Esophagus muscularis mucosa (tissue), 4 donors: ENCODE results near the gene SNX8. TPM values are rescaled to one million over a fixed set of nuclear protein-coding genes. Genes with fewer than 3 reads are reported as not detected.

ENCODE experiments used
- DNase-seq: peaks from one replicate; pipeline ENCODE4 v3.0.0-alpha.2; 2017; ENCODE audit errors: extremely low spot score
- H3K27ac ChIP-seq, 4 donors: fragments of 200-600 bp; sonication (generic); replicated peaks in 1 of 4; 1 replicate in 3 of 4; 2 replicates in 1 of 4; pipeline ENCODE4 v1.5.1; 2016 to 2019; ENCODE audit warnings: mild to moderate bottlenecking in 1 of 4
- H3K27me3 ChIP-seq, 4 donors: fragments of 200-600 bp; sonication (generic); one replicate each; pipeline versions ENCODE4 v1.5.1 to v1.6.0; 2016 to 2019
- H3K36me3 ChIP-seq, 4 donors: fragments of 200-600 bp; sonication (generic); one replicate each; pipeline ENCODE4 v1.5.1; 2016 to 2019
- H3K4me1 ChIP-seq, 4 donors: fragments of 200-600 bp; sonication (generic); one replicate each; pipeline ENCODE4 v1.5.1; 2016 to 2019
- H3K4me3 ChIP-seq, 4 donors: fragments of 200-600 bp; sonication (generic); 1 replicate in 2 of 4; 2 replicates in 2 of 4; pipeline ENCODE4 v1.5.1; 2016 to 2019; ENCODE audit warnings: mild to moderate bottlenecking in 4 of 4, moderate library complexity in 1 of 4
- H3K9me3 ChIP-seq, 4 donors: fragments of 200-600 bp; sonication (generic); 1 replicate in 3 of 4; 2 replicates in 1 of 4; pipeline ENCODE4 v1.5.1; 2016 to 2019
- EP300 ChIP-seq: sonication (generic); formaldehyde crosslinking; IDR thresholded peaks from one replicate; pipeline ENCODE4 v1.6.1; 2017; ENCODE audit warnings: antibody characterized with exemption
- POLR2A ChIP-seq: fragments of 450-650 bp; IDR thresholded peaks from one replicate; pipeline ENCODE4 v1.6.1; 2017; ENCODE audit warnings: antibody characterized with exemption, moderate library complexity, mild to moderate bottlenecking, low read depth
- POLR2AphosphoS5 ChIP-seq, 2 donors: sonication (generic); formaldehyde crosslinking; IDR thresholded peaks; one replicate each; pipeline ENCODE4 v1.6.1; 2017; ENCODE audit warnings: antibody characterized with exemption in 2 of 2
- WGBS: methylation state at CpG from one replicate; pipeline ENCODE4 v1.1.5; 2018; 5-methylcytosine and 5-hydroxymethylcytosine counted together
- intact Hi-C: fragments of 100-400 bp; cut with DNase I; formaldehyde crosslinking; loops from one replicate; pipeline ENCODE4 v1.15.1; 2023
- total RNA-seq, 4 donors: library from RNA; depleted of rRNA; stranded (reverse); fragments of >200 nt; gene quantifications; one replicate each; pipeline versions ENCODE4 v1.1.0 to v1.2.1, GENCODE V29; 2016
- TF ChIP-seq, protein P1 (sequence below), 3 experiments: fragments of 200-600 bp in 2 of 3; fragments of 450-650 bp in 1 of 3; sonication (generic) in 2 of 3; IDR thresholded peaks; one replicate each; pipeline ENCODE4 v1.5.1; 2017 to 2019; ENCODE audit warnings: antibody characterized with exemption in 3 of 3, mild to moderate bottlenecking in 2 of 3, moderate library complexity in 1 of 3

SNX8 gene
- total RNA-seq, 4 donors from 2014 or later: 6.8 to 9.9 (median 8.7) TPM

DNA sequence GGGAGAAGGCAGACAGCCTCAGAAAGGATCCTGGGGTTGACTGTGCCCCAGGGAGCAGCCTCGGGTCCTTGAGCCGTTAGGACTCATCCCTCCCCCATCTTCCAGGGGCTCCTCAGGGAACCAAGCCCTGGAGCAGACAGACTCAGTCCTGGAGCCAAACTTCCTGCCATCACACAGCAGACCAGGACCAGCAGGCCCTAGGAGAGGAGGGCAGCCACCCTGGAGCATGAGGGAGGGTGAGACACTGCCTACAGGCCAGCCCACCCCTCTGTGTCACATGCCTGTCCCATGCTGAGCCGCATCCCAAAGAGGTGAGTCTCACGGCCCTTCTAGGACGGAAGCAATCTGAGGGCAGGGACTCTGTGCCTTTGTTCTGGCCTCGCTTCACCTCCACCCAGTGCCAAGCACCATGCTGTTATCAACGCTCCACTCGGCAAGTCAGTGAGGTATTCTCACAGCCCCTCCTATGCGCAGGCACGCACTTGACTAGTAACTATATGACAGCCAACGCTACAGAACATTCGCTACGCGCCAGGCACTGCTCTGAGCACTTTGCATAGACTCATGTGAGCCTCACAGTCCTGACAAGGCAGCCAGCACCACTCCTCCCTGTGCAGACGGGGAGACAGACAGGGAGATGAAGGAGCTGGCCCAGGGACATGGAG, 100.6 kb downstream of the SNX8 start:
- WGBS: 97% methylated on average over 15 of the region's 15 CpGs

DNA sequence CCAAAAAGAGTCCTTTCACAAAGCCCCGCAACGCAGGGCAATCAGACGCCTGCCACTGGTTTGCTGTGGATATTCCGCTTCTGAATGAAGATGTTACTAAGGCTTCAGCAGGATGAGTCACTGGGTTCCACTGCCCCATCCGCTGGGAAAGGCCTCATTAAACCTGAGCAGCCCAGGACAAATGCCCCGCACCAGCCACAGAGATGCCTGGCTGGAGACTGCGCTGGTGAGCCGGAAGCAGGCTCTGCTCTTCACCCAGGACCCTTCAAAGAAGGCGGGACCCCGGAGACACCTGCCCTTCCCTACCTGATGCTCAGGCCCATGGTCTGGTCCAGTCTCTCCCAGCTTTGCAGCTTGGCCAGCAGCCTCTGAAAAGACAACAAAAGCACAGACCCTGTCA, 101.3 kb downstream of the SNX8 start:
- intact Hi-C loops: loop anchor here (5.0 kb wide), 1 partner anchor 546 kb away; no protein-coding TSS in a partner anchor
- Histone ChIP-seq H3K36me3 (peaks cover 65 to 89% (median 81%) of the 10 kb centered on the region in 4 donors), H3K9me3 (no peaks in the 10 kb centered on the region), H3K27ac (no peak overlapping the region), H3K4me3 (no peak overlapping the region), H3K4me1 (peaks cover 5 to 10% (median 8%) of the 10 kb centered on the region in 4 donors), H3K27me3 (no peaks in the 10 kb centered on the region)
- TF ChIP-seq POLR2A: no peak
- TF ChIP-seq, protein P1, sequence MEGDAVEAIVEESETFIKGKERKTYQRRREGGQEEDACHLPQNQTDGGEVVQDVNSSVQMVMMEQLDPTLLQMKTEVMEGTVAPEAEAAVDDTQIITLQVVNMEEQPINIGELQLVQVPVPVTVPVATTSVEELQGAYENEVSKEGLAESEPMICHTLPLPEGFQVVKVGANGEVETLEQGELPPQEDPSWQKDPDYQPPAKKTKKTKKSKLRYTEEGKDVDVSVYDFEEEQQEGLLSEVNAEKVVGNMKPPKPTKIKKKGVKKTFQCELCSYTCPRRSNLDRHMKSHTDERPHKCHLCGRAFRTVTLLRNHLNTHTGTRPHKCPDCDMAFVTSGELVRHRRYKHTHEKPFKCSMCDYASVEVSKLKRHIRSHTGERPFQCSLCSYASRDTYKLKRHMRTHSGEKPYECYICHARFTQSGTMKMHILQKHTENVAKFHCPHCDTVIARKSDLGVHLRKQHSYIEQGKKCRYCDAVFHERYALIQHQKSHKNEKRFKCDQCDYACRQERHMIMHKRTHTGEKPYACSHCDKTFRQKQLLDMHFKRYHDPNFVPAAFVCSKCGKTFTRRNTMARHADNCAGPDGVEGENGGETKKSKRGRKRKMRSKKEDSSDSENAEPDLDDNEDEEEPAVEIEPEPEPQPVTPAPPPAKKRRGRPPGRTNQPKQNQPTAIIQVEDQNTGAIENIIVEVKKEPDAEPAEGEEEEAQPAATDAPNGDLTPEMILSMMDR (IDR thresholded peaks at IDR 0.05): no peak
- no peak for TF ChIP-seq POLR2AphosphoS5 (IDR thresholded peaks at IDR 0.05)
- TF ChIP-seq EP300: no peak
- WGBS: 93% methylated on average over 10 of the region's 10 CpGs
- DNase-seq: no peak

More for the DNA sequence above, 100.6 kb downstream of the SNX8 start:
- TF ChIP-seq POLR2AphosphoS5 (IDR thresholded peaks at IDR 0.05) (no peak), POLR2A (no peak)
- Histone ChIP-seq H3K4me3 (no peak overlapping the region), H3K9me3 (no peaks in the 10 kb centered on the region), H3K27ac (no peak overlapping the region), H3K36me3 (peaks cover 65 to 90% (median 83%) of the 10 kb centered on the region in 4 donors), H3K27me3 (no peaks in the 10 kb centered on the region), H3K4me1 (peaks cover 5 to 10% (median 8%) of the 10 kb centered on the region in 4 donors)
- intact Hi-C loops: loop anchor here (5.0 kb wide), 1 partner anchor 546 kb away; no protein-coding TSS in a partner anchor
- no peak for DNase-seq

DNA sequence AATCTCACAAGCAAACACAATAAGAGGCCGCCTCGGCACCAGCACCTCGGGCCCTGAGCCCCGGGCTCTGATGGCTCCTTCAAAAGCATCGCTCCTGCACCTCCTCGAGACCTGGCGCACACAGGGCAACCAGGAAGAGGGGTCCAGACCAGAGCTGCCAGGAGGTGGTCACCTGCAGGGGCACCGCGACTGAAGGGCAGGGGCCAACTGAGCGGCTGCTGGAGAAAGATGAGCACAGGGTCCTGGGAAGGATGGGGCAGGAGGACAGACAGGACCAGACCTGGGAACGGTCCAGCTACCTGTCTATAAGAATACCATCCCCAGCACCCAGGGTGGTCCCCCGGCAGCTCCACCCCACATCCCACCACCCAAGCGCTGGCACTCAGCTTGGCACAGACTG, 102.3 kb downstream of the SNX8 start:
- peaks cover 5 to 10% (median 8%) of the 10 kb centered on the region in 4 donors for H3K4me1 ChIP-seq
- H3K36me3 ChIP-seq: peaks cover 56 to 88% (median 80%) of the 10 kb centered on the region in 4 donors
- H3K27me3 ChIP-seq: no peaks in the 10 kb centered on the region
- WGBS: 87% methylated on average over 10 of the region's 13 CpGs
- TF ChIP-seq EP300 (no peak), POLR2AphosphoS5 (IDR thresholded peaks at IDR 0.05) (no peak), POLR2A (no peak)
- TF ChIP-seq, protein P1 (IDR thresholded peaks at IDR 0.05): no peak
- H3K9me3 ChIP-seq: no peaks in the 10 kb centered on the region
- no peak overlapping the region for H3K27ac ChIP-seq
- no peak for DNase-seq
- intact Hi-C loops: loop anchor here (5.0 kb wide), 1 partner anchor 545 kb away; no protein-coding TSS in a partner anchor
- no peak overlapping the region for H3K4me3 ChIP-seq

DNA sequence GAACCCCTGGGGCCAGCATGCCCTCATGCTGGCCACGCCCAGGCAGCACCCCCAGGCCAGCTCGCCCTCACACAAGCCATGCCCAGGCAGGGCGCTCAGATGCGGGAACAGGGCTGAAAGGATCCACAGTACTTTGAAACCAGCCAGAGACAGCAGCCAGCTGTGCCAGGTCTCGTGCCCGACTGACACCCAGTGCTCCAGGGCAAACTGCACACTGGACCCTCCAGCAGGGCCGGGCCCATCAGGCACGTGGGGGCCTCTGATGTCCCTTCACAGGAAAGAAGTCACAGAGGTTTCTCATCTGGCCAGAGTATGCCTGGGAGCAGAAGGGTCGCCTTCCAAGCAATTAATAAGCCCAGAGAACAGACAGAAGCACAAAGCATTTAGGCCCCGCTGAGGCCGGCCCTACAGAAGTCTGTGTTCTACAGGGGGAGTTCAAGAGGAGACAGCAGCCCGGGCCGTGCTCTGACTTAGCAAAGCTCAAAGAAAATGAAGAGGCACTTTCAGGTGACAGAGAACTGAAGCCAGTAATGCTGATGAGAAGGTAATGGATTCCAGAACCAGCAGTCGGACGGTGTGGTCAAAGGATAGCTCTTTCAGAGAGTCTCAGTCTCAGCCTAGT, 102.9 kb downstream of the SNX8 start:
- Histone ChIP-seq H3K27ac (no peak overlapping the region), H3K4me1 (peaks cover 5 to 10% (median 8%) of the 10 kb centered on the region in 4 donors), H3K9me3 (no peaks in the 10 kb centered on the region), H3K4me3 (no peak overlapping the region), H3K27me3 (no peaks in the 10 kb centered on the region), H3K36me3 (peaks cover 51 to 83% (median 76%) of the 10 kb centered on the region in 4 donors)
- no peak for TF ChIP-seq EP300
- intact Hi-C loops: loop anchor here (5.0 kb wide), 1 partner anchor 544 kb away; no protein-coding TSS in a partner anchor
- 73% methylated on average over 9 of the region's 15 CpGs for WGBS
- DNase-seq: no peak

DNA sequence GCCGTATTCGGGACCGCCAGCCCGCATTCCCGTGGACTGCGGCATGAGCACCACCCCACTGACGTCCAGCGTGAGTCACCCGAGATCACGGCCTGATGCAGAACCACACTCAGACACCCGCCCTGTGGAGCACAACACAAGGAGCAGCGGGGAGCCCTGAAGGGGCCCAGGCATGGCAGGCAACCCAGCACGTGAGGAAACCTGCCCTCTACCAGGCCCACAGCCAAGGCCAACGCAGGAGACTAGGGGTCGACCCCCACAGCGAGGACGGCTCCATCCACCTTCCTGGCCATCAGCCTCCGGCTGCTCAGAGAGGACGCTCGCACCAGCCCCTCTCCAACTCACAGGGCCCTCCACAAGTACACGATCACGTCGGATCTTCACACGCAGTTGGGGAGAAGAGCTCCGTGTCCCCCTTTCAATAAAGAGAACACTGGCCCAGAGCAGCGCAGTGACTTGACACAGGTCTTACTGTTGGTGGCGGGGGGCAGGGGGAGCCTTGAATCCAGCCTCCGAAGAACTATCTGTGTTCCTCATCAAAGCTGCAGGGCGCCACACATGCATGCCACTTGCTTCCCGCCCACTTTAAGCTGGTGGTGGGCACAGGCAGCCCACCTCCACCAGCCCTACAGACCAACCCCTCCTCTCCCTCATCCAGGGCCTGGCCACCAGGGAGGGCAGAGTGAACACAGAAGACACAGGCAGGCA, 103.5 kb downstream of the SNX8 start:
- no peak for DNase-seq
- H3K4me3 ChIP-seq: no peak overlapping the region
- H3K4me1 ChIP-seq: peaks cover 5 to 13% (median 9%) of the 10 kb centered on the region in 4 donors
- H3K36me3 ChIP-seq: peaks cover 44 to 76% (median 70%) of the 10 kb centered on the region in 4 donors
- no peaks in the 10 kb centered on the region for H3K27me3 ChIP-seq
- intact Hi-C loops: loop anchor here (5.0 kb wide), 1 partner anchor 543 kb away; no protein-coding TSS in a partner anchor
- 91% methylated on average over 19 of the region's 30 CpGs for WGBS
- TF ChIP-seq POLR2A (no peak), POLR2AphosphoS5 (IDR thresholded peaks at IDR 0.05) (no peak), EP300 (no peak)
- TF ChIP-seq, protein P1 (IDR thresholded peaks at IDR 0.05): no peak
- H3K27ac ChIP-seq: no peak overlapping the region
- no peaks in the 10 kb centered on the region for H3K9me3 ChIP-seq
